Measurements from ENCODE around the gene PAF1.

- TF ChIP-seq SATB2 (CRISPR knock-in tag; IDR thresholded peaks at IDR 0.05) (no peak), ZNF619 (CRISPR knock-in tag; IDR thresholded peaks at IDR 0.05) (no peak), TAF1 (CRISPR knock-in tag; IDR thresholded peaks at IDR 0.05) (no peak), HINFP (CRISPR knock-in tag; IDR thresholded peaks at IDR 0.05; ENCODE audit: low read depth) (no peak), GABPB1 (CRISPR knock-in tag; IDR thresholded peaks at IDR 0.05) (no peak), NFE2L2 (IDR thresholded peaks at IDR 0.05; ENCODE audit: low read length) (no peak), ZNF577 (CRISPR knock-in tag; IDR thresholded peaks at IDR 0.05; ENCODE audit: borderline replicate concordance, low read depth) (no peak), POLR2AphosphoS2 (IDR thresholded peaks at IDR 0.05; ENCODE audit: low read depth, low read length) (no peak; the same call in 1 of the 2 replicates), U2AF1 (optimal IDR thresholded peaks at IDR 0.05; ENCODE audit: low read depth, low read length) (no peak), ZFY (CRISPR knock-in tag; IDR thresholded peaks at IDR 0.05) (no peak)
These were observed 41.7 kb upstream of the PAF1 start for GRCh38 chr19:39432677-39433025.

Data from HepG2 (cell line).